SK-N-SH treated with all-trans-retinoic acid at 6 μM for 48 hours (cell line): ENCODE results near the gene TACC3.
"Not testable (repeated sequence)": the region's sequence is repeated elsewhere in the genome, so short reads cannot be mapped to it uniquely, and the experiment has no call there.

Experiments used
- ATAC-seq: fragments of 200-7000 bp; cut with Tn5 transposase; 3 replicates; pipeline ENCODE4 v1.9.1; 2020; ENCODE audit warnings: mild to moderate bottlenecking, moderate library complexity
- ARNTL ChIP-seq: fragments of 450-650 bp; formaldehyde crosslinking; IDR thresholded peaks from 2 replicates; pipeline ENCODE4 v1.5.0; 2020; ENCODE audit warnings: low read depth, mild to moderate bottlenecking, moderate library complexity, borderline replicate concordance
- BACH2 ChIP-seq: fragments of 250-450 bp; sonication (Bioruptor Pico); IDR thresholded peaks from 2 replicates; pipeline ENCODE4 v1.9.0; 2021; ENCODE audit warnings: mild to moderate bottlenecking, borderline replicate concordance
- CREB5 ChIP-seq: fragments of 250-450 bp; sonication (Bioruptor Pico); IDR thresholded peaks from 2 replicates; pipeline ENCODE4 v1.5.1; 2020; ENCODE audit warnings: low read depth, mild to moderate bottlenecking, moderate library complexity
- CSDC2 ChIP-seq: fragments of 250-450 bp; sonication (Bioruptor Pico); IDR thresholded peaks from 2 replicates; pipeline ENCODE4 v1.5.0; 2020; ENCODE audit warnings: mild to moderate bottlenecking, moderate library complexity
- CSRNP3 ChIP-seq: fragments of 250-450 bp; sonication (Bioruptor Pico); IDR thresholded peaks from 2 replicates; pipeline ENCODE4 v1.5.1; 2021; ENCODE audit warnings: mild to moderate bottlenecking, moderate library complexity
- ESRRG ChIP-seq: fragments of 250-450 bp; sonication (Bioruptor Pico); IDR thresholded peaks from 2 replicates; pipeline ENCODE4 v1.6.1; 2021; ENCODE audit warnings: mild to moderate bottlenecking
- GLIS3 ChIP-seq: fragments of 250-450 bp; sonication (Bioruptor Pico); IDR thresholded peaks from 2 replicates; pipeline ENCODE4 v1.5.0; 2020; ENCODE audit warnings: mild to moderate bottlenecking, moderate library complexity
- ISL1 ChIP-seq: fragments of 250-450 bp; sonication (Bioruptor Pico); IDR thresholded peaks from 2 replicates; pipeline ENCODE4 v2.1.2; 2022; ENCODE audit warnings: mild to moderate bottlenecking, moderate library complexity
- OSR1 ChIP-seq: fragments of 250-450 bp; sonication (Bioruptor Pico); IDR thresholded peaks from 2 replicates; pipeline ENCODE4 v1.8.0; 2022; ENCODE audit warnings: moderate library complexity, mild to moderate bottlenecking, inconsistent platforms
- PATZ1 ChIP-seq: fragments of 250-450 bp; sonication (Bioruptor Pico); IDR thresholded peaks from 2 replicates; pipeline ENCODE4 v1.8.0; 2020; ENCODE audit warnings: mild to moderate bottlenecking, moderate library complexity, borderline replicate concordance
- POU6F1 ChIP-seq: fragments of 250-450 bp; sonication (Bioruptor Pico); IDR thresholded peaks from 2 replicates; pipeline ENCODE4 v1.8.0; 2021; ENCODE audit warnings: low read depth, mild to moderate bottlenecking, moderate library complexity, borderline replicate concordance
- RARB ChIP-seq: fragments of 250-450 bp; sonication (Bioruptor Pico); IDR thresholded peaks from 2 replicates; pipeline ENCODE4 v1.8.0; 2021; ENCODE audit warnings: mild to moderate bottlenecking, moderate library complexity
- SNAI2 ChIP-seq: fragments of 250-450 bp; sonication (Bioruptor Pico); IDR thresholded peaks from 2 replicates; pipeline ENCODE4 v1.5.0; 2020; ENCODE audit warnings: mild to moderate bottlenecking, moderate library complexity
- TCF4 ChIP-seq: fragments of 250-450 bp; sonication (Bioruptor Pico); IDR thresholded peaks from 2 replicates; pipeline ENCODE4 v1.8.0; 2021; ENCODE audit warnings: mild to moderate bottlenecking, moderate library complexity, borderline replicate concordance
- TOX ChIP-seq: fragments of 250-450 bp; sonication (Bioruptor Pico); IDR thresholded peaks from 2 replicates; pipeline ENCODE4 v1.8.0; 2021; ENCODE audit warnings: mild to moderate bottlenecking, moderate library complexity, borderline replicate concordance
- TSHZ2 ChIP-seq: fragments of 250-450 bp; sonication (Bioruptor Pico); IDR thresholded peaks from 2 replicates; pipeline ENCODE4 v1.5.0; 2020; ENCODE audit warnings: mild to moderate bottlenecking, moderate library complexity
- ZC3H10 ChIP-seq: fragments of 250-450 bp; sonication (Bioruptor Pico); IDR thresholded peaks from 2 replicates; pipeline ENCODE4 v1.5.1; 2021; ENCODE audit warnings: mild to moderate bottlenecking, moderate library complexity
- ZFP3 ChIP-seq: fragments of 250-450 bp; sonication (Bioruptor Pico); IDR thresholded peaks from 2 replicates; pipeline ENCODE4 v1.5.0; 2020; ENCODE audit warnings: mild to moderate bottlenecking, moderate library complexity
- ZFP30 ChIP-seq: fragments of 450-650 bp; formaldehyde crosslinking; IDR thresholded peaks from 2 replicates; pipeline ENCODE4 v1.5.0; 2022; ENCODE audit warnings: mild to moderate bottlenecking, moderate library complexity
- ZNF565 ChIP-seq: fragments of 450-650 bp; formaldehyde crosslinking; conservative IDR thresholded peaks from 2 replicates; pipeline ENCODE4 v1.5.0; 2020; ENCODE audit warnings: low read depth, mild to moderate bottlenecking, moderate library complexity
- ZNF70 ChIP-seq: fragments of 450-650 bp; formaldehyde crosslinking; IDR thresholded peaks from 2 replicates; pipeline ENCODE4 v1.5.0; 2020; ENCODE audit warnings: mild to moderate bottlenecking, moderate library complexity
- ZNF8 ChIP-seq: fragments of 450-650 bp; formaldehyde crosslinking; IDR thresholded peaks from 2 replicates; pipeline ENCODE4 v1.5.0; 2020; ENCODE audit warnings: mild to moderate bottlenecking, moderate library complexity

TACC3 gene

GRCh38 chr4:1693131-1693896 lies 28.0 kb upstream of the TACC3 start:
- ATAC-seq = peak; percentile 94
- TF ChIP-seq CSRNP3 (CRISPR knock-in tag) (no peak), ZNF70 (peak; percentile 34; the same call in 1 of the 2 replicates)

- TF ChIP-seq BACH2 (no peak), ZFP3 (CRISPR knock-in tag) (no peak)
- no peak for ATAC-seq
These were observed 25.4 kb upstream of the TACC3 start for GRCh38 chr4:1695913-1696312.

GRCh38 chr4:1701671-1702070 lies 19.6 kb upstream of the TACC3 start:
- not testable (repeated sequence) for ATAC-seq

GRCh38 chr4:1703867-1704266 lies 17.5 kb upstream of the TACC3 start:
- TF ChIP-seq CSDC2 (CRISPR knock-in tag) = no peak
- ATAC-seq = no peak

- ATAC-seq = no peak
- TF ChIP-seq RARB (CRISPR knock-in tag) (no peak), CSDC2 (CRISPR knock-in tag) (no peak), OSR1 (CRISPR knock-in tag) (no peak), POU6F1 (CRISPR knock-in tag) (no peak), BACH2 (no peak), GLIS3 (CRISPR knock-in tag) (no peak), ZFP3 (CRISPR knock-in tag) (no peak), ZNF70 (no peak), ZC3H10 (CRISPR knock-in tag) (no peak)
These were observed 15.6 kb upstream of the TACC3 start for GRCh38 chr4:1705732-1706131.

- TF ChIP-seq BACH2 = no peak
- no peak for TF ChIP-seq ZFP30 (CRISPR knock-in tag)
- no peak for TF ChIP-seq PATZ1
- no peak for TF ChIP-seq ARNTL (CRISPR knock-in tag)
- no peak for TF ChIP-seq ZNF565 (CRISPR knock-in tag)
- TF ChIP-seq ZC3H10 (CRISPR knock-in tag) = no peak
- TF ChIP-seq TSHZ2 (CRISPR knock-in tag) = no peak
- TF ChIP-seq RARB (CRISPR knock-in tag) = no peak
- TF ChIP-seq CSRNP3 (CRISPR knock-in tag) = no peak
- TF ChIP-seq SNAI2 = no peak
- no peak for TF ChIP-seq ESRRG (CRISPR knock-in tag)
- no peak for TF ChIP-seq TCF4 (CRISPR knock-in tag)
- TF ChIP-seq CREB5 = no peak
- no peak for TF ChIP-seq TOX (CRISPR knock-in tag)
- no peak for TF ChIP-seq GLIS3 (CRISPR knock-in tag)
- no peak for TF ChIP-seq ISL1
- no peak for TF ChIP-seq ZNF8 (CRISPR knock-in tag)
- no peak for TF ChIP-seq ZFP3 (CRISPR knock-in tag)
- TF ChIP-seq CSDC2 (CRISPR knock-in tag) = no peak
- ATAC-seq = no peak
These were observed 15.0 kb upstream of the TACC3 start for GRCh38 chr4:1706358-1706757.
